K562 (cell line): ENCODE results near the gene IRF9. TPM values are rescaled to one million over a fixed set of nuclear protein-coding genes. Genes with fewer than 3 reads are reported as not detected.

Experiments
- COPS2 ChIP-seq: fragments of 450-650 bp; conservative IDR thresholded peaks from 2 replicates; pipeline ENCODE4 v1.6.1; 2016; ENCODE audit warnings: mild to moderate bottlenecking, moderate library complexity
- CREB1 ChIP-seq, 2 experiments: sonication (generic) in 1 of 2; formaldehyde crosslinking in 1 of 2; IDR thresholded peaks; 2 replicates each; pipeline versions ENCODE4 v1.6.1 to v1.8.0; 2012 to 2022; ENCODE audit warnings: inconsistent platforms in 1 of 2, mild to moderate bottlenecking in 1 of 2, missing genetic modification reagents in 1 of 2, moderate library complexity in 1 of 2
- CSDE1 ChIP-seq, 2 experiments: fragments of 450-650 bp; IDR thresholded peaks; 2 replicates each; pipeline ENCODE4 v1.6.1; 2016; ENCODE audit warnings: mild to moderate bottlenecking in 1 of 2
- CXXC5 ChIP-seq: fragments of 250-450 bp; sonication (Bioruptor Pico); IDR thresholded peaks from 2 replicates; pipeline ENCODE4 v1.8.0; 2022; ENCODE audit warnings: inconsistent platforms, mild to moderate bottlenecking, moderate library complexity
- FOXJ3 ChIP-seq: sonication (generic); formaldehyde crosslinking; IDR thresholded peaks from 2 replicates; pipeline ENCODE4 v1.4.0; 2020; ENCODE audit warnings: mild to moderate bottlenecking, missing genetic modification reagents
- FOXM1 ChIP-seq, 2 experiments: fragments of 450-650 bp in 1 of 2; sonication (generic) in 1 of 2; formaldehyde crosslinking in 1 of 2; IDR thresholded peaks; 2 replicates each; pipeline versions ENCODE4 v1.6.1 to v1.9.0; 2017 to 2022; ENCODE audit warnings: low read depth in 2 of 2, mild to moderate bottlenecking in 2 of 2, missing genetic modification reagents in 1 of 2, moderate library complexity in 1 of 2
- HBP1 ChIP-seq: fragments of 450-650 bp; formaldehyde crosslinking; IDR thresholded peaks from 2 replicates; pipeline ENCODE4 v1.4.0; 2022; ENCODE audit warnings: missing genetic modification characterization
- HLTF ChIP-seq: fragments of 450-650 bp; IDR thresholded peaks from 2 replicates; pipeline ENCODE4 v1.6.1; 2016
- L3MBTL2 ChIP-seq: fragments of 450-650 bp; IDR thresholded peaks from 2 replicates; pipeline ENCODE4 v1.6.1; 2016; ENCODE audit warnings: mild to moderate bottlenecking, moderate library complexity
- MLX ChIP-seq, 2 experiments: fragments of 450-650 bp in 1 of 2; sonication (generic) in 1 of 2; formaldehyde crosslinking; conservative IDR thresholded peaks; 2 replicates each; pipeline versions ENCODE4 v1.4.0 to v1.8.1; 2020 to 2022; ENCODE audit warnings: mild to moderate bottlenecking in 1 of 2, missing genetic modification reagents in 1 of 2
- NCOA4 ChIP-seq: fragments of 450-650 bp; IDR thresholded peaks from 2 replicates; pipeline ENCODE4 v1.6.1; 2018; ENCODE audit warnings: mild to moderate bottlenecking; ENCODE audit not compliant: partially characterized antibody
- NFXL1 ChIP-seq: fragments of 450-650 bp; formaldehyde crosslinking; IDR thresholded peaks from 2 replicates; pipeline ENCODE4 v1.4.0; 2021; ENCODE audit warnings: mild to moderate bottlenecking
- NFYB ChIP-seq: IDR thresholded peaks from 2 replicates; pipeline ENCODE4 v1.6.1; 2011; ENCODE audit warnings: mild to moderate bottlenecking, moderate library complexity; ENCODE audit not compliant: insufficient read length; ENCODE audit errors: extremely low read depth
- POLR2A ChIP-seq: fragments of 450-650 bp; conservative IDR thresholded peaks from 2 replicates; pipeline ENCODE4 v1.6.1; 2016
- SPI1 ChIP-seq: IDR thresholded peaks from 2 replicates; pipeline ENCODE4 v1.6.1; 2011; ENCODE audit warnings: low read depth, low read length, control low read depth, borderline replicate concordance
- ZNF3 ChIP-seq: fragments of 250-450 bp; sonication (Bioruptor Pico); IDR thresholded peaks from 2 replicates; pipeline ENCODE4 v1.5.0; 2021; ENCODE audit warnings: mild to moderate bottlenecking, moderate library complexity
- polyA plus RNA-seq, 8 experiments: library from polyadenylated mRNA; depleted of rRNA in 4 of 8; stranded (reverse) in 5 of 8; unstranded in 3 of 8; fragments of >200 nt; fragmentation: Nextera tagmentation in 2 of 8; fragmentation: Illumina TruSeq in 1 of 8; extraction: Ambion mirVana in 2 of 8; extraction: Trizol in 1 of 8; gene quantifications; 2 replicates each; pipeline versions ENCODE4 v1.2.1 to v1.2.3, GENCODE V29; 2011 to 2014; ENCODE audit warnings: inconsistent platforms in 1 of 8, missing spikeins in 1 of 8
- total RNA-seq, 7 experiments: library from RNA; depleted of rRNA in 6 of 7; stranded (reverse); fragments of >200 nt in 6 of 7; fragmentation: Illumina TruSeq in 2 of 7; extraction: Trizol in 2 of 7; gene quantifications; 2 replicates each; pipeline versions ENCODE4 v1.2.1 to v1.2.3, GENCODE V29; 2011 to 2021; ENCODE audit warnings: low replicate concordance in 1 of 7
- TF ChIP-seq, protein P1 (sequence below): sonication (generic); formaldehyde crosslinking; IDR thresholded peaks from 2 replicates; pipeline ENCODE4 v1.8.1; 2022; ENCODE audit warnings: missing genetic modification reagents
- TF ChIP-seq, protein P2 (sequence below): fragments of 450-650 bp; conservative IDR thresholded peaks from 2 replicates; pipeline ENCODE4 v1.6.1; 2016; ENCODE audit warnings: missing genetic modification characterization, low read depth, mild to moderate bottlenecking, control low read depth, missing compliant biosample characterization
- TF ChIP-seq, protein P3 (sequence below): sonication (generic); formaldehyde crosslinking; IDR thresholded peaks from 2 replicates; pipeline ENCODE4 v1.5.0; 2020; ENCODE audit warnings: missing genetic modification reagents

The IRF9 gene
- total and polyA plus RNA-seq, 9 of the 15 experiments (the other 6 are each of a cell fraction or from before 2014, with no cell fraction given), result 0.79 to 14.8 (median 6.1) TPM

- TF ChIP-seq FOXJ3 (CRISPR knock-in tag) (no peak), NFYB (peak; percentile 81), COPS2 (no peak), CSDE1 (IDR thresholded peaks at IDR 0.05) (no peak), SPI1 (peak; percentile 76), HLTF (no peak), MLX (CRISPR knock-in tag; conservative IDR thresholded peaks at IDR 0.05) (no peak), POLR2A (peak; percentile 74), FOXM1 (IDR thresholded peaks at IDR 0.05; ENCODE audit: low read depth) (peak; percentile 87), FOXM1 (CRISPR knock-in tag; IDR thresholded peaks at IDR 0.05; ENCODE audit: low read depth) (no peak), CXXC5 (CRISPR knock-in tag) (peak; percentile 45), NFXL1 (CRISPR knock-in tag) (no peak), ZNF3 (CRISPR knock-in tag) (no peak), NCOA4 (no peak), HBP1 (no peak), L3MBTL2 (peak; percentile 35; the same call in 1 of the 2 replicates), CREB1 (IDR thresholded peaks at IDR 0.05) (0 out of 2 replicates have a peak, but pooled peaks have one; percentile 14), CREB1 (CRISPR knock-in tag; IDR thresholded peaks at IDR 0.05) (no peak; the same call in 1 of the 2 replicates)
- TF ChIP-seq, protein P1, sequence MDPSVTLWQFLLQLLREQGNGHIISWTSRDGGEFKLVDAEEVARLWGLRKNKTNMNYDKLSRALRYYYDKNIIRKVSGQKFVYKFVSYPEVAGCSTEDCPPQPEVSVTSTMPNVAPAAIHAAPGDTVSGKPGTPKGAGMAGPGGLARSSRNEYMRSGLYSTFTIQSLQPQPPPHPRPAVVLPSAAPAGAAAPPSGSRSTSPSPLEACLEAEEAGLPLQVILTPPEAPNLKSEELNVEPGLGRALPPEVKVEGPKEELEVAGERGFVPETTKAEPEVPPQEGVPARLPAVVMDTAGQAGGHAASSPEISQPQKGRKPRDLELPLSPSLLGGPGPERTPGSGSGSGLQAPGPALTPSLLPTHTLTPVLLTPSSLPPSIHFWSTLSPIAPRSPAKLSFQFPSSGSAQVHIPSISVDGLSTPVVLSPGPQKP, result no peak
- TF ChIP-seq, protein P2, sequence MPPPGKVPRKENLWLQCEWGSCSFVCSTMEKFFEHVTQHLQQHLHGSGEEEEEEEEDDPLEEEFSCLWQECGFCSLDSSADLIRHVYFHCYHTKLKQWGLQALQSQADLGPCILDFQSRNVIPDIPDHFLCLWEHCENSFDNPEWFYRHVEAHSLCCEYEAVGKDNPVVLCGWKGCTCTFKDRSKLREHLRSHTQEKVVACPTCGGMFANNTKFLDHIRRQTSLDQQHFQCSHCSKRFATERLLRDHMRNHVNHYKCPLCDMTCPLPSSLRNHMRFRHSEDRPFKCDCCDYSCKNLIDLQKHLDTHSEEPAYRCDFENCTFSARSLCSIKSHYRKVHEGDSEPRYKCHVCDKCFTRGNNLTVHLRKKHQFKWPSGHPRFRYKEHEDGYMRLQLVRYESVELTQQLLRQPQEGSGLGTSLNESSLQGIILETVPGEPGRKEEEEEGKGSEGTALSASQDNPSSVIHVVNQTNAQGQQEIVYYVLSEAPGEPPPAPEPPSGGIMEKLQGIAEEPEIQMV (tag), result peak; percentile 99
- TF ChIP-seq, protein P3, sequence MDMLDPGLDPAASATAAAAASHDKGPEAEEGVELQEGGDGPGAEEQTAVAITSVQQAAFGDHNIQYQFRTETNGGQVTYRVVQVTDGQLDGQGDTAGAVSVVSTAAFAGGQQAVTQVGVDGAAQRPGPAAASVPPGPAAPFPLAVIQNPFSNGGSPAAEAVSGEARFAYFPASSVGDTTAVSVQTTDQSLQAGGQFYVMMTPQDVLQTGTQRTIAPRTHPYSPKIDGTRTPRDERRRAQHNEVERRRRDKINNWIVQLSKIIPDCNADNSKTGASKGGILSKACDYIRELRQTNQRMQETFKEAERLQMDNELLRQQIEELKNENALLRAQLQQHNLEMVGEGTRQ (CRISPR knock-in tag), result peak; percentile 79
These were observed 19.8 kb upstream of the IRF9 start, which contains the start of gene EMC9 (continued) for GRCh38 chr14:24141097-24141880.
